GM12875 (cell line): ENCODE data around the gene PCBP3.

Experiments
- H3K4me3 ChIP-seq: one replicate; pipeline ENCODE4 v1.5.1; 2011; ENCODE audit warnings: low read depth, low read length, control low read depth
- CTCF ChIP-seq: IDR thresholded peaks from 2 replicates; pipeline ENCODE4 v1.5.1; 2011; ENCODE audit warnings: low read depth, mild to moderate bottlenecking, control low read depth, inconsistent platforms, low read length, moderate library complexity, borderline replicate concordance; ENCODE audit not compliant: insufficient read depth

Gene PCBP3

DNA sequence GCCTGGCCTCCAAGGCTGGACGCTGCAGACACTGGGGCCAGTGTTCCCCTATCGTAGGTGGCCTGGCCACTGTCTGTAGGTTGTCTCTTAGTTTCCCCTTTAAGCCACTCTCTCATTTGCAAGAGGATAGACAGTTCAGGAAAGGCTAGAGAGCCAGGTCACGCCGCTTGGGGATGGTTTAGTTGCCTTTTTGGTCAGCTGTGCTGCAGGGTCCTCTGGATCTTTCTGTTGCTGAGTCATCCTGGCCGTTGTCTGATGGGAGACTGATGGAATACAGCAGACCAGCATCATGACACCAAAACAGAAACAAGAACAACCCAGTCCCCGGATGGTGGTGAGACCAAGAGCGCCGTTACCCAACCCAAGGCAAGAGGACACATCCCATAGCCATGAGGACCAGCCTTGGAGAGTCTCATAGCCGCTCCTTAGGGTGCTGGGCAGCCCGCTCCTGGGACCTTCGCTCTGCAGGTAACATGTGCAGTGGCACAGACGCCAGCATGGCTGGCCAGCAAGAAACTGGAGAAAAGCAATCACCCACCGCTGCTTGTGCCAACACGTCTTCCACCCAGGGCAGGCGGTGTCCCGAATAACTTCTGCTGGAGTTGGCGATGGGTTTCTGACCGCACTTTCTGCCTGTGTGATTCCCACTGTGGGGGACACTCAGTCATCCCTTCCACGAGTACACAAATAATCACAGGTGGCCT is 258.9 kb downstream of the PCBP3 start:
- no peak for TF ChIP-seq CTCF
- H3K4me3 ChIP-seq: no peak overlapping the region

- TF ChIP-seq CTCF: no peak
- H3K4me3 ChIP-seq: no peak overlapping the region
These were observed 261.7 kb downstream of the PCBP3 start for GRCh38 chr21:45905196-45905595.

DNA sequence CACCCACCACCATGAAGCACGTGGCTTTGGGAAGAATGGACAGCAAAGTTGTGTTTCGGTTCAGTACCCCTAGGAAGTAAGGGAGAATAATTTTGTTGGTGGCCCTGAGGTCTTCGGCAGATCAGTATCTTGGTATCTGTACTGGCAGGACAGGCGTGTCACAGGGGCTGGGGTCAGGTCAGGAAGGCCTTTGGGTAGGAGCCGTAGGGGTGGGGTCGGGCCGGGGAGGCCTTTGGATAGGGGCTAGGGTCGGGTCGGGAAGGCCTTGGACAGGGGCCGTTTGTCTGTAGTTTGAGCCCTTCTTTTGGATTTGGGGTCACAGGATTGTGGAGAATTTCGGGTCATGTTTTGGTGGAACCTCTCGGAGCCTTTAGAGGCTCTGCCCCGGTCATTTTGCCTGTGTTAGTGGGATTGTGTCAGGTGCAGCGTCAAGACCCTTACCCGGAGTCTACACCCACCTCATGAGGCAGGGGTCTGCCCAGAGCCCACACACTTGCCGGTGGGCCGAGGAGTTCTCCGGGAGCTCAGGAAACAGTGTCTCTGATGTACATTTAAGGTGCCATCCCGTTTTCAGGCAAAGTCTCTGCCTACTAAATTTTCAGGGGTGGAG is 262.8 kb downstream of the PCBP3 start:
- no peak for TF ChIP-seq CTCF
- no peak overlapping the region for H3K4me3 ChIP-seq

DNA sequence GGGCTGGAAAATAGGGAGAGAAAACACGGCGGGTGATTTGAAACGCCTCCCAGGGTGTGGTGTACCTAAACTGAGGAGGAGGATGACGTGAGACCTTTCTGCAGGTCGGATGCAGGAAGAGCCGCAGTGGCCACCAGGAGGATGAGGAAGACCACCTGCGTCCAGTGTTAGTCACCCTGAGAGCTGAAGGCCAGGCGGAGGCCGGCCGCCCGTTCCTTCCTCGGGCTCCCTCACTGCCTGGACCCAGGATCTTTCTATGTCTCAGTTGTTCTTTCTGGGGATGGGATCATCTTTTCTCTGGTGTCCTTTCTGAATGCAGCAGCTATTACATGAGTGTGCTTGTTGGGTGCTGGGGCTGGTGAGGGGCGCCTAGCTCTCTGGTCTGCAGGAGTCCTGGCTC is 263.3 kb downstream of the PCBP3 start:
- H3K4me3 ChIP-seq: no peak overlapping the region
- TF ChIP-seq CTCF: no peak

DNA sequence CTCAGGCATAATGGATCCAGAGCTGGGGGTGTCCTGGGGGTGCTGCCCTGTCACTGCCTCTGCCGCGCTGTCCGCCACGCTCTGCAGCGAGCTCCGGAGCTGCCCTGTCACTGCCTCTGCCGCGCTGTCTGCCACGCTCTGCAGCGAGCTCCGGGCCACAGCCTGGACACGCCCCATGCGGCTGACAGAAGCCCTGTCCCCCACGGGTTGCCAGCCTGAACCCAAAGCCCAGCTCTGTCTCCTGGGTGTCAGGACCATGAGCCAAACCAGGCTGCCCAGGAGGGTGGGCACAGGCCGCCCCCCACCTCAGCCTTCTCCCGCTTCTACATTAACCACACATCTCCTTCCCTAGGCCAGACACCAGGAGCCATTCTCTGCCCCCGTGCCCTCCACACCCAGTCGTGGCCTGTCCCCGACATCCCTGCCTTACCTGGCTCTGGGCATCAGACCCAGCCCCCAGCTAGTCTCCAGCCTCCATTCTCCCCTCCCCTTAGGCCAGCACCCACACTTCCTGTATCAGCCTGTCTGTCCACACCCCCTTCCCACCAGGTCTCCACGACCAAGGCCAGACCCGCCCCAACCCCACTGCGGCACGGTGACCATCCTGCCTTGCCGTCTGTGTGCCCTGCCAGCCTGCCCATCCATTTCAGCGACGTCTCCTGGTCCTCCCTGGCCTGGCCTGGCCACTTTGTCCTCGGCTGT is 265.2 kb downstream of the PCBP3 start:
- TF ChIP-seq CTCF: no peak

GRCh38 chr21:45909238-45909988 is 265.9 kb downstream of the PCBP3 start:
- no peak for TF ChIP-seq CTCF
- no peak overlapping the region for H3K4me3 ChIP-seq

More for the DNA sequence above, 265.2 kb downstream of the PCBP3 start:
- H3K4me3 ChIP-seq: no peak overlapping the region

DNA sequence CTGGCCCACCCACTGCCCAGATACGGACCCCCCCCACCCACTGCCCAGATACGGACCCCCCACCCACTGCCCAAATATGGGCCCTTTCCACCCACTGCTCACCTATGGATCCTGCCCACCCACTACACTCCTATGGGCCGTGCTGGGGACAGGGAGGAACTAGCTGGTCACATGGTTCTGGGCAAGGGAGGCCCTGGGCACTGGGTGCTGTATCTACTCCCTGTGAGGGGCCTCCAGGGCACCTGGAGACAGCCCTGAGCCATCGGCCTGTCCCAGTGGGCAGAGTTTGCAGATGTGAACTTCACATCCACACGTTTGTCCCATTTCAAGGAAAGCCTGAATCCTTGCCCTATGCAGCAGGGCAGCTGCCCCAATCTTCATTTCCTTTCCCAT is 266.6 kb downstream of the PCBP3 start:
- no peak overlapping the region for H3K4me3 ChIP-seq
- TF ChIP-seq CTCF: no peak
